GM19463 (cell line): ENCODE results near the gene SDF2L1.
"Not testable (repeated sequence)": the region's sequence is repeated elsewhere in the genome, so short reads cannot be mapped to it uniquely, and the experiment has no call there.

ENCODE experiments used
- ATAC-seq: cut with Tn5 transposase; IDR thresholded peaks from one replicate; pipeline ENCODE4 v1.9.1; 2021; ENCODE audit warnings: mild to moderate bottlenecking, moderate library complexity; ENCODE audit not compliant: unreplicated experiment

Gene SDF2L1

GRCh38 chr22:21635771-21636510, 6.2 kb upstream of the SDF2L1 start:
- no peak for ATAC-seq

- ATAC-seq: no peak
Observed at GRCh38 chr22:21636629-21637218, 5.4 kb upstream of the SDF2L1 start.

- ATAC-seq: not testable (repeated sequence)
Observed at GRCh38 chr22:21637450-21637849, 4.7 kb upstream of the SDF2L1 start.

GRCh38 chr22:21639359-21639758, 2.7 kb upstream of the SDF2L1 start:
- ATAC-seq: no peak

- ATAC-seq: no peak
Observed at GRCh38 chr22:21640810-21641209, 1.3 kb upstream of the SDF2L1 start.

- no peak for ATAC-seq
Observed at GRCh38 chr22:21641417-21641788, 699 bp upstream of the SDF2L1 start.

- no peak for ATAC-seq
Observed at GRCh38 chr22:21642584-21643448, 714 bp downstream of the SDF2L1 start.

GRCh38 chr22:21643533-21644357, 1.6 kb downstream of the SDF2L1 start:
- ATAC-seq: no peak

GRCh38 chr22:21645513-21645912, 3.4 kb downstream of the SDF2L1 start:
- ATAC-seq: not testable (repeated sequence)

GRCh38 chr22:21646608-21647590, 4.8 kb downstream of the SDF2L1 start:
- no peak for ATAC-seq

- no peak for ATAC-seq
Observed at GRCh38 chr22:21650280-21650679, 8.2 kb downstream of the SDF2L1 start.

GRCh38 chr22:21650823-21651520, 8.9 kb downstream of the SDF2L1 start:
- ATAC-seq: no peak

- ATAC-seq: peak; percentile 30
Observed at GRCh38 chr22:21651521-21652009, 9.5 kb downstream of the SDF2L1 start.

- ATAC-seq: peak; percentile 96
Observed at GRCh38 chr22:21652010-21652546, 10.0 kb downstream of the SDF2L1 start.

- no peak for ATAC-seq
Observed at GRCh38 chr22:21652547-21653545, 10.7 kb downstream of the SDF2L1 start.

GRCh38 chr22:21657020-21657359, 14.9 kb downstream of the SDF2L1 start:
- no peak for ATAC-seq

- ATAC-seq: peak; percentile 84
Observed at GRCh38 chr22:21657360-21658032, 15.4 kb downstream of the SDF2L1 start.
